ENCODE measurements around the gene GTPBP2. TPM values are rescaled to one million over a fixed set of nuclear protein-coding genes. Genes with fewer than 3 reads are reported as not detected.

GTPBP2 gene
- total RNA-seq, 1 experiment from 2014 or later, result 76.4 TPM

- ChIA-PET POLR2A (no interaction called here), CTCF (no interaction called here)
- peaks cover 13% of the 10 kb centered on the region for H3K4me1 Mint-ChIP-seq
- H3K27me3 Mint-ChIP-seq (ENCODE audit: low read depth), result no peaks in the 10 kb centered on the region
- no peak overlapping the region for H3K4me3 Mint-ChIP-seq
- DNase-seq (ENCODE audit: low spot score) (no peak), ATAC-seq (no peak)
- TF ChIP-seq ZNF512 (CRISPR knock-in tag; IDR thresholded peaks at IDR 0.05; ENCODE audit: borderline replicate concordance) (no peak), ZNF396 (CRISPR knock-in tag; IDR thresholded peaks at IDR 0.05; ENCODE audit: borderline replicate concordance) (no peak), SMAD3 (CRISPR knock-in tag; IDR thresholded peaks at IDR 0.05; ENCODE audit: borderline replicate concordance) (no peak), NR1H2 (CRISPR knock-in tag; IDR thresholded peaks at IDR 0.05) (no peak), E2F4 (CRISPR knock-in tag; IDR thresholded peaks at IDR 0.05; ENCODE audit: borderline replicate concordance, low read depth) (no peak)
- H3K27ac Mint-ChIP-seq, result no peak overlapping the region
- no peaks in the 10 kb centered on the region for H3K9me3 Mint-ChIP-seq
- H3K36me3 Mint-ChIP-seq, result peaks cover 62% of the 10 kb centered on the region
These were observed 45.2 kb upstream of the GTPBP2 start for GRCh38 chr6:43674291-43674690.

- H3K36me3 Mint-ChIP-seq, result peaks cover 59% of the 10 kb centered on the region
- POLR2A ChIA-PET, result no interaction called here
These were observed 44.5 kb upstream of the GTPBP2 start for GRCh38 chr6:43673444-43674084.

More at GRCh38 chr6:43673444-43674084, 44.5 kb upstream of the GTPBP2 start:
- ATAC-seq, result no peak
- TF ChIP-seq AFF4 (CRISPR knock-in tag; IDR thresholded peaks at IDR 0.05; ENCODE audit: borderline replicate concordance) (no peak), ATF6 (CRISPR knock-in tag; IDR thresholded peaks at IDR 0.05) (no peak)
- CTCF ChIA-PET, result interaction anchor here (0.6 to 1.1 kb wide), 2 partner anchors 39 to 101 kb away, joined by 4 to 5 read pairs; no protein-coding TSS in a partner anchor
- DNase-seq (ENCODE audit: low spot score), result no peak
- Mint-ChIP-seq H3K27me3 (ENCODE audit: low read depth) (no peaks in the 10 kb centered on the region), H3K4me1 (peaks cover 20% of the 10 kb centered on the region), H3K9me3 (no peaks in the 10 kb centered on the region), H3K27ac (no peak overlapping the region), H3K4me3 (no peak overlapping the region)
